WTC11 (cell line): ENCODE measurements around the gene RGL3. TPM values are rescaled to one million over a fixed set of nuclear protein-coding genes. Genes with fewer than 3 reads are reported as not detected.

ENCODE experiments used
- ATAC-seq: fragments of 200-7000 bp; cut with Tn5 transposase; 2 replicates; pipeline ENCODE4 v1.10.0; 2021; ENCODE audit warnings: mild to moderate bottlenecking, moderate library complexity
- CTCF ChIA-PET: fragments of 300-600 bp; sonication (Branson Sonifier 250); formaldehyde crosslinking; loops from one replicate; lab custom pipeline; 2021; ENCODE audit warnings: antibody characterized with exemption; lab: Charles Lee
- POLR2A ChIA-PET: fragments of 350-600 bp; sonication (Branson Sonifier 250); formaldehyde crosslinking; loops from one replicate; lab custom pipeline; 2021; ENCODE audit warnings: antibody characterized with exemption; lab: Charles Lee
- DNase-seq: peaks from one replicate; pipeline ENCODE4 v3.0.0; 2021; ENCODE audit warnings: low spot score
- H3K27ac Mint-ChIP-seq: 2 replicates; pipeline ENCODE4 v1.8.0; 2021; ENCODE audit warnings: mixed read lengths
- H3K27me3 Mint-ChIP-seq: 2 replicates; pipeline ENCODE4 v1.8.0; 2021; ENCODE audit warnings: low read depth, mild to moderate bottlenecking, moderate library complexity, mixed read lengths
- H3K36me3 Mint-ChIP-seq: 2 replicates; pipeline ENCODE4 v1.8.0; 2021; ENCODE audit warnings: mixed read lengths
- H3K4me1 Mint-ChIP-seq: 2 replicates; pipeline ENCODE4 v1.8.0; 2022; ENCODE audit warnings: mixed read lengths
- H3K4me3 Mint-ChIP-seq: 2 replicates; pipeline ENCODE4 v1.8.0; 2021; ENCODE audit warnings: mild to moderate bottlenecking, moderate library complexity, mixed read lengths
- H3K9me3 Mint-ChIP-seq: 2 replicates; pipeline ENCODE4 v1.8.0; 2021; ENCODE audit warnings: mixed read lengths
- AR ChIP-seq: fragments of 250-450 bp; sonication (Bioruptor Pico); IDR thresholded peaks from 2 replicates; pipeline ENCODE4 v1.9.0; 2021; ENCODE audit warnings: mild to moderate bottlenecking
- ARID4B ChIP-seq: sonication (generic); formaldehyde crosslinking; IDR thresholded peaks from 2 replicates; pipeline ENCODE4 v1.8.0; 2023; ENCODE audit warnings: missing genetic modification reagents, mild to moderate bottlenecking, borderline replicate concordance
- CREB1 ChIP-seq: sonication (generic); formaldehyde crosslinking; IDR thresholded peaks from 2 replicates; pipeline ENCODE4 v1.8.0; 2023; ENCODE audit warnings: mild to moderate bottlenecking, missing genetic modification reagents
- EMX1 ChIP-seq: fragments of 250-450 bp; sonication (Bioruptor Pico); IDR thresholded peaks from 2 replicates; pipeline ENCODE4 v1.8.0; 2021; ENCODE audit warnings: mild to moderate bottlenecking
- ERG ChIP-seq: fragments of 250-450 bp; sonication (Bioruptor Pico); IDR thresholded peaks from 2 replicates; pipeline ENCODE4 v1.8.0; 2021; ENCODE audit warnings: mild to moderate bottlenecking
- FOXK1 ChIP-seq: sonication (generic); formaldehyde crosslinking; IDR thresholded peaks from 2 replicates; pipeline ENCODE4 v1.8.0; 2022; ENCODE audit warnings: mild to moderate bottlenecking, moderate library complexity, missing genetic modification reagents
- FOXP4 ChIP-seq: sonication (generic); formaldehyde crosslinking; IDR thresholded peaks from 2 replicates; pipeline ENCODE4 v1.8.0; 2022; ENCODE audit warnings: mild to moderate bottlenecking, missing genetic modification reagents
- GABPB1 ChIP-seq: sonication (generic); formaldehyde crosslinking; IDR thresholded peaks from 2 replicates; pipeline ENCODE4 v1.8.1; 2023; ENCODE audit warnings: mild to moderate bottlenecking, missing genetic modification reagents
- HMGA2 ChIP-seq: fragments of 250-450 bp; sonication (Bioruptor Pico); IDR thresholded peaks from 2 replicates; pipeline ENCODE4 v1.4.0; 2021; ENCODE audit warnings: mild to moderate bottlenecking, moderate library complexity
- HMGXB4 ChIP-seq: sonication (generic); formaldehyde crosslinking; IDR thresholded peaks from 2 replicates; pipeline ENCODE4 v1.8.1; 2023; ENCODE audit warnings: mild to moderate bottlenecking, moderate library complexity, missing genetic modification reagents
- IRF2 ChIP-seq: sonication (generic); formaldehyde crosslinking; IDR thresholded peaks from 2 replicates; pipeline ENCODE4 v1.8.0; 2022; ENCODE audit warnings: low read depth, missing genetic modification reagents, borderline replicate concordance
- MAX ChIP-seq: sonication (generic); formaldehyde crosslinking; IDR thresholded peaks from 2 replicates; pipeline ENCODE4 v1.8.0; 2022; ENCODE audit warnings: mild to moderate bottlenecking, missing genetic modification reagents
- NFE2L1 ChIP-seq: sonication (generic); formaldehyde crosslinking; IDR thresholded peaks from 2 replicates; pipeline ENCODE4 v1.8.1; 2023; ENCODE audit warnings: missing genetic modification reagents
- SMAD3 ChIP-seq: sonication (generic); formaldehyde crosslinking; IDR thresholded peaks from 2 replicates; pipeline ENCODE4 v1.8.0; 2022; ENCODE audit warnings: missing genetic modification reagents, mild to moderate bottlenecking, borderline replicate concordance
- SP1 ChIP-seq: sonication (generic); formaldehyde crosslinking; conservative IDR thresholded peaks from 2 replicates; pipeline ENCODE4 v1.8.1; 2022; ENCODE audit warnings: missing genetic modification reagents
- ZNF317 ChIP-seq: sonication (generic); formaldehyde crosslinking; IDR thresholded peaks from 2 replicates; pipeline ENCODE4 v1.8.1; 2023; ENCODE audit warnings: low read depth, mild to moderate bottlenecking, moderate library complexity, missing genetic modification reagents, borderline replicate concordance
- ZNF396 ChIP-seq: fragments of 250-450 bp; sonication (Bioruptor Pico); IDR thresholded peaks from 2 replicates; pipeline ENCODE4 v1.8.0; 2021; ENCODE audit warnings: mild to moderate bottlenecking, moderate library complexity, borderline replicate concordance
- ZNF532 ChIP-seq: fragments of 250-450 bp; sonication (Bioruptor Pico); IDR thresholded peaks from 2 replicates; pipeline ENCODE4 v1.9.0; 2021; ENCODE audit warnings: mild to moderate bottlenecking, borderline replicate concordance
- total RNA-seq: library from RNA; stranded (reverse); gene quantifications from 3 replicates; pipeline ENCODE4 v1.2.3, GENCODE V29; 2021

The RGL3 gene
- total RNA-seq, 1 experiment from 2014 or later: 69.0 TPM

- TF ChIP-seq FOXK1 (CRISPR knock-in tag): peak; percentile 60; the same call in 1 of the 2 replicates
- TF ChIP-seq FOXP4 (CRISPR knock-in tag): peak; percentile 60
- peak; percentile 67; the same call in 1 of the 2 replicates for TF ChIP-seq ARID4B
- no peak for TF ChIP-seq ZNF396
- peak; percentile 37; the same call in 1 of the 2 replicates for TF ChIP-seq GABPB1
- TF ChIP-seq AR: peak; percentile 52; the same call in 1 of the 2 replicates
- peak; percentile 76 for TF ChIP-seq SP1
- peak; percentile 86 for TF ChIP-seq MAX
These were observed 44.5 kb downstream of the RGL3 start, which contains the start of gene SWSAP1 (continued) for GRCh38 chr19:11374433-11375142.

GRCh38 chr19:11373885-11374432 lies 45.2 kb downstream of the RGL3 start:
- peaks cover 6% of the 10 kb centered on the region for H3K36me3 Mint-ChIP-seq
- no peak overlapping the region for H3K27ac Mint-ChIP-seq
- no peaks in the 10 kb centered on the region for H3K9me3 Mint-ChIP-seq
- ChIA-PET CTCF (interaction anchor here (0.9 to 4.6 kb wide), 16 partner anchors 10 to 326 kb away, joined by 3 to 59 read pairs (median 10); partner anchors contain the start of genes EPOR, ODAD3, PRKCSH and RAB3D), POLR2A (interaction anchor here (0.6 to 3.1 kb wide), 10 partner anchors 9 to 101 kb away, joined by 3 to 16 read pairs (median 6); partner anchors contain the start of genes CCDC159, EPOR, ODAD3 and PRKCSH)
- H3K4me3 Mint-ChIP-seq: no peak overlapping the region
- DNase-seq: no peak
- peaks cover 19% of the 10 kb centered on the region for H3K4me1 Mint-ChIP-seq
- no peak for ATAC-seq
- no peaks in the 10 kb centered on the region for H3K27me3 Mint-ChIP-seq
- TF ChIP-seq ZNF532 (CRISPR knock-in tag) (no peak), CREB1 (0 out of 2 replicates have a peak, but pooled peaks have one; percentile 3), NFE2L1 (CRISPR knock-in tag) (no peak), ERG (CRISPR knock-in tag) (peak; percentile 47; the same call in 1 of the 2 replicates), EMX1 (CRISPR knock-in tag) (no peak), IRF2 (CRISPR knock-in tag) (no peak), ZNF317 (CRISPR knock-in tag) (no peak), SMAD3 (CRISPR knock-in tag) (no peak), HMGA2 (CRISPR knock-in tag) (no peak), HMGXB4 (CRISPR knock-in tag) (no peak)
